Measurements from ENCODE around the gene RASGRF2.

DNA sequence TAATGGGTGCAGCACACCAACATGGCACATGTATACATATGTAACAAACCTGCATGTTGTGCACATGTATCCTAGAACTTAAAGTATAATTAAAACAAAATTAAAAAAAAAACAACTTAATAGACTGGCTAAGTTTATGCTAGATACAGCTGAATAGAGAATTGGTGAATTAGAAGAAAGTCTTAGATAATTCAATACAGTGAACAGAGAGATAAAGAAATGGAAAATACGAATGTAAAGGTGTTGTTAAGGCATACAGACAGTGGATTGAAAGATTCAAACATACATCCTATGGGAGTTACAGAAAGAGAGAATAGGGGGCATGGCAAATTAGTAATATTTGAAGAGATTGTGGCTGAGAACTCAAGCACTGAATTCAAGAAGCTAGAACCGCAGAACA is 75.4 kb downstream of the RASGRF2 start:
- no peak for TF ChIP-seq EZH2 (IDR thresholded peaks at IDR 0.05; ENCODE audit: insufficient read depth, poor library complexity, severe bottlenecking)
- TF ChIP-seq EZH2phosphoT487 (IDR thresholded peaks at IDR 0.05; ENCODE audit: insufficient read depth, low read depth): no peak

Measured in GM23248 (cell line).